CD4-positive, alpha-beta T cell treated with Interleukin-17A for 4 hours (primary cell): ENCODE results near the gene NLGN3.

Experiments used
- DNase-seq: peaks from one replicate; pipeline ENCODE4 v3.0.0-alpha.2; 2020; ENCODE audit warnings: mixed read lengths

The NLGN3 gene

GRCh38 chrX:71118985-71119535, 25.6 kb upstream of the NLGN3 start:
- DNase-seq, result no peak

GRCh38 chrX:71128166-71128833, 16.3 kb upstream of the NLGN3 start:
- DNase-seq, result no peak

- DNase-seq, result peak; percentile 86
Observed at GRCh38 chrX:71128915-71129765, 15.5 kb upstream of the NLGN3 start.

GRCh38 chrX:71131510-71131909, 13.1 kb upstream of the NLGN3 start:
- no peak for DNase-seq

GRCh38 chrX:71140440-71140839, 4.2 kb upstream of the NLGN3 start:
- DNase-seq, result no peak

- DNase-seq, result no peak
Observed at GRCh38 chrX:71143508-71143907, 1.1 kb upstream of the NLGN3 start.

- DNase-seq, result no peak
Observed at GRCh38 chrX:71147496-71148277, 3.0 kb downstream of the NLGN3 start.

- no peak for DNase-seq
Observed at GRCh38 chrX:71148278-71148663, 3.6 kb downstream of the NLGN3 start.

- no peak for DNase-seq
Observed at GRCh38 chrX:71151366-71151765, 6.7 kb downstream of the NLGN3 start.

- no peak for DNase-seq
Observed at GRCh38 chrX:71154196-71154595, 9.6 kb downstream of the NLGN3 start.

- no peak for DNase-seq
Observed at GRCh38 chrX:71154641-71155040, 10.0 kb downstream of the NLGN3 start.

- DNase-seq, result no peak
Observed at GRCh38 chrX:71158603-71159002, 14.0 kb downstream of the NLGN3 start.

GRCh38 chrX:71159335-71159734, 14.7 kb downstream of the NLGN3 start:
- DNase-seq, result no peak

- no peak for DNase-seq
Observed at GRCh38 chrX:71160475-71160874, 15.8 kb downstream of the NLGN3 start.

- no peak for DNase-seq
Observed at GRCh38 chrX:71162981-71163380, 18.3 kb downstream of the NLGN3 start.

GRCh38 chrX:71164071-71164470, 19.4 kb downstream of the NLGN3 start:
- DNase-seq, result no peak

GRCh38 chrX:71166461-71166860, 21.8 kb downstream of the NLGN3 start:
- no peak for DNase-seq

GRCh38 chrX:71167031-71167781, 22.6 kb downstream of the NLGN3 start:
- no peak for DNase-seq

GRCh38 chrX:71168134-71168533, 23.5 kb downstream of the NLGN3 start:
- no peak for DNase-seq

- DNase-seq, result no peak
Observed at GRCh38 chrX:71169586-71169985, 24.9 kb downstream of the NLGN3 start.

GRCh38 chrX:71170660-71171059, 26.0 kb downstream of the NLGN3 start:
- no peak for DNase-seq

- no peak for DNase-seq
Observed at GRCh38 chrX:71171110-71171801, 26.6 kb downstream of the NLGN3 start.
